GM19395 (cell line): Measurements from ENCODE around the gene CCDC69.
"Not testable (repeated sequence)": the region's sequence is repeated elsewhere in the genome, so short reads cannot be mapped to it uniquely, and the experiment has no call there.

Source experiments
- ATAC-seq: cut with Tn5 transposase; IDR thresholded peaks from one replicate; pipeline ENCODE4 v1.9.1; 2021; ENCODE audit warnings: mild to moderate bottlenecking, moderate library complexity; ENCODE audit not compliant: unreplicated experiment

The CCDC69 gene, protein sequence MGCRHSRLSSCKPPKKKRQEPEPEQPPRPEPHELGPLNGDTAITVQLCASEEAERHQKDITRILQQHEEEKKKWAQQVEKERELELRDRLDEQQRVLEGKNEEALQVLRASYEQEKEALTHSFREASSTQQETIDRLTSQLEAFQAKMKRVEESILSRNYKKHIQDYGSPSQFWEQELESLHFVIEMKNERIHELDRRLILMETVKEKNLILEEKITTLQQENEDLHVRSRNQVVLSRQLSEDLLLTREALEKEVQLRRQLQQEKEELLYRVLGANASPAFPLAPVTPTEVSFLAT

GRCh38 chr5:151223447-151224264 is at the start of gene CCDC69:
Gene CCDC69, minus strand, starts transcription at chr5:151224092. Its CDS starts 122 bp downstream, at chr5:151223970.
- ATAC-seq, result peak; percentile 78

- ATAC-seq, result no peak
These were observed 47.4 kb upstream of the CCDC69 start for GRCh38 chr5:151271336-151271735.

DNA sequence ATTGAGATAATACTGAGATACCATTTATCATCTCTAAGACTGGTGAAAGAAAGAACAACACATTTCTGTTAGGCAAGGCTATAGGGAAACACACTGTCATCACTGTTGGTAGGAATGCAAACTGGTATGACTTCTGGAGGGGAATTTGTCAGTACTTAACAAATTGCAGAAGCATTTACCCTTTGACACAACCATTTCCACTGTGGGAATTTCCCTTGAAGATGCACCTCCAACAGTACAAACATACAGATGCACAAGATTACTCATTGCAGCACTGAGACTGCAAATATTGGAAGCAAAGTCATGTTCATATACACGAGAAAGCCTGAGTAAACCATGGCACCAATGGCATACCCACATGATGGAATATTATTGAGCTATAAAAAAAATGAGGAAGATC is 46.7 kb upstream of the CCDC69 start:
- peak; percentile 89 for ATAC-seq

GRCh38 chr5:151267491-151268260 is 43.8 kb upstream of the CCDC69 start:
- ATAC-seq, result no peak

DNA sequence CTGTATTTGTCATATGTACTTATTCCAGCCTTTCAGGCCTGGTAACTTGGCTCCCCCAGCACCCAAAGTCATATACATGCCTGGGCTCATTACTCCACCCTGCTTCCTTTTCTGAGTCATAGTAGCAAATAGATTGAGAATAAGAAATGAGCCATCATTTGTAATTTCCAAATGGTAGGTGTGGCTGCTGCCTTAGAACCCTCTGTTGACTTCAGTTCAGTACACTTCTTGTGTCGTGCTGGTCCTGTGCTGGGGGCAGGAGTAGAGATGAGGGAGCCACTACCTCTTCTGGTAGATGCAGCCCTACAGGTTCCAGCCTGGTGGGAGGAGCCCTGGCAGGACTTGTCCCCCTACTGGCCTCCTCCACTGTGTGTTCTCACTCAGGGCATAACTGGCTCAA is 40.2 kb upstream of the CCDC69 start:
- ATAC-seq, result peak; percentile 61

DNA sequence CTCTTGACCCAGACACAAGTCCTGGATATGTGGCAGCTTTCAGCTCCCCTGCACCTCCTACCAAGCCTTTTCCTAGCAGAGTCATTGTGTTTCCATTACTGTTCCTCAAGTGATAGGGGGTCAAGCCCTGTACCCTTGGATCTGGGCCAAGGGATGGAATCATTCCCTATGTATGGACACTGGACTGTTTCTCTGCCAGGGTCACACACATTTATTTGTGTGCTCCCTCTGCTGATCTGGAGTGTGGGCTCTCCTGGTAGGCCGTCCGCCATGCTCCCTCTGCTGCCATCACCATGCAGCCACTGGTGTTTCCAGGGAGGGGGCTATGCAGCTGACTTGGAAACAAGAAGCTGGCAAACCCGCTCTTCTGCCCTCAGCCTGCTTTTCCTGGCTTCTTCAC is 38.6 kb upstream of the CCDC69 start:
- ATAC-seq, result no peak

GRCh38 chr5:151259931-151260330 is 36.0 kb upstream of the CCDC69 start:
- no peak for ATAC-seq

DNA sequence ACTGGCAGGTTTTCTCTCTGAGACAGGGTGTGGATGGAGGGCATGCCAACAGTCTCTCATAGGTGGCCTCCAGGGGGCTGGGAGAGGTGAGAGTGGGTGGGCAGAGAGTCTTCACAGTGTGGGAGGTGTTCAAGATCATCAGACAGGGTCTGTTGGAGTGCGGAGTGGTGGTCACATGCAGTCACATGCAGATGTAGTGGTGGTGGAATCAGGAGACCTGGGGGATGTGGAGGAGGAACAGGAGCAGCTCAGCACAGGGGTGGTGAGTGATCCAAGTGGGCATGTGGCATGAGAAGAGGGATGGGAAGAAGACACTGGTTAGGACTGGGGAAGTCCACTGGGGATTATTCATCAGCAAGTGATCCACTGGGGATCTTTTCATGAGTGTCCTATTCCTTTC is 34.9 kb upstream of the CCDC69 start:
- no peak for ATAC-seq

DNA sequence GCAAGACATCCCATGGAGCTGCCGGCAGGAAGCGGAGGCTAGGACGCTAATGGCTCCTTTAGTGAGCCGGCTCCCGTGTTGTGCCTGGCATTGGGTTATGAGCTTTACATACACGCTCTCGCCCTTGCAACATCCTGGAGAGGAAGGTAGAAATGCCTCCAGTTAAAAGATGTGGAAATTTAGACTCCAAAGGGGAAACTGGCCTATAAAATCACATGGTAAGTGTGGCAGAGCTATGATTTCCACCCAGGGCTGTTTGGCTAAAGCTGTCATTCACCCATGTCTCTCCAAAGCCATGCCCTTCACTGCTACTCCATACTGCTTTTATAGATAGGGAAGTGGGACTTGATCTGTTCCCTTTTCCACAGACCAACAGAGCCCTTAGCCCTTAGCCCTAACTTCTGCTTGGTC is 34.3 kb upstream of the CCDC69 start:
- no peak for ATAC-seq

DNA sequence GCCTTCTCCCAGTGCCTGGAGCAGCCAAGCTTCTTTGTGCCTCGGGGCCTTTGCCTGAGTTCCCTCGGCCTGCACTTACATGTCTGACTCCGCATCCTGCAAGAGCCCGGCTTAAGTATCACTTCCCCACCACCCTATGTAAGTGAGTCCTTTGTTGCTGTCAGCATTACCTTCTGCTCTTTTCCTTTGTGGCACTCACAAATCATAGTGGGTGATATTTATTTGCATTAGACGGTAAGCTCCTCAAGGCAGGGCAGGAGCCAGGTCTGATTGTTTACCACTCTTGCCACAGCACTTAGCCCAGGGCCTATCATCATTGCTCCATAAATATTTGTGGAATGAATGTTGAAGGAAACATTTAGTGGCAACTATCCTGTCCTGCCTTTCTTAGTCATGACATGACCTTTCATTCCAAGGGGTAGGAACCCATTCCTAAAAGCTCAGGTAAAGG is 33.9 kb upstream of the CCDC69 start:
- peak; percentile 33 for ATAC-seq

DNA sequence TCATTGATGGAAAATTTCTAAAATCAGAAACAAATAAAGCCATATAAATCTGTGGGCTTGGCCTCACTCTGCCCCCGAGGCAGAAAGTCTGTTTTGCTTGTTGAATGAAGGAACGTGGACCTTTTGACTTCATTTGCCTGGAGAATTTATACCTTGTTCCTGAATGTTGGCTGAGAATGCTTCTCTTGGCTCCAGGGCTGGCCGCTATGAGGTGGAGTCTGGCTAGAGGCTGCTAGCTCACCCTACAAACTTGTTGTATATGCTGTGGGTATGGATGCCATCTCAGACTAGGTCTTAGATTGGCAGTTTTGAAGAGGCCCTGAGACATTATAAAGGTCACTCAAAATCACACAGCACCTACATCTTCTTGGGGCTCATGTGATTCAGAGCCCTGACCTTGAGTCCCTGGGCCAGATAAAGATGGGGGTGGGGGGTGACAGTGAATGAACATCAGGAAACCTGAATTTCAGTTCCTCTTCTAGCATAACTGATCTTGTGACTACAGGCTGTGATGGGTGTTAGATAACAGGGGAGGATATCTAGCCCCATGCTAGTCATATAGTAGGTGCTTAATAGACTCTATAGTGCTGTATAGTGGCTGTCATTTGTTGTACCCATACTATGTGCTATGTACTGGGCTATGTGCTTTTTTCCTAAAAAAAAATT is 31.9 kb upstream of the CCDC69 start:
- ATAC-seq, result peak; percentile 54

DNA sequence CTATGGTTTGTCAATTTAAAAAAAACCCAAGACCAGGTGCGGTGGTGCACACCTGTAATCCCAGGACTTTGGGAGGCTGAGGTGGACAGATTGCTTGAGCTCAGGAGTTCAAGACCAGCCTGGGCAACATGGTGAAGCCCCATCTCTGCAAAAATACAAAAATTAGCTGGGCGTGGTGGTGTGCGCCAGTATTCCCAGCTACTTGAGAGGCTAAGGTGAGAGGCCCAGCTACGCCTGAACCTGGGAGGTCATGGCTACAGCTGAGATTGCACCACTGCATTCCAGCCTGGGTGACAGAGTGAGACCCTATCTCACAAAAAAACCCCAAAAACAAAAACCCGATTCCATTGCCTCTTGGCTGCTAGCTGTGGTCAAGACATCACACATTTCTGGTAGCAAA is 31.1 kb upstream of the CCDC69 start:
- not testable (repeated sequence) for ATAC-seq

DNA sequence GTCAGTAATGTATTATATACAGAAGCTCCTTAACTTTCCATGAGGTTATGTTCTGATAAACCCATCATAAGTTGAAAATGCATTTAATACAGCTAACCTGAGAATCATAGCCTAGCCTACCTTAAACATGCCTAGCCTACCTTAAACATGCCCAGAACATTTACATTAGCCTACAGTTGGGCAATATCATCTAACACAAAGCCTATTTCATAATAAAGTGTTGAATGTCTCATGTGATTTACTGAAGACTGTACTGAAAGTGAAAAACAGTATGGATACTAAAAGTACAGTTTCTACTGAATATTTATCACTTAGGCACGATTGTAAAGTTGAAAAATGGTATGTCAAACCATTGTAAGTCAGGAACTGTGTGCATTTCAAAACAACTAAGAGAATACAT is 30.7 kb upstream of the CCDC69 start:
- no peak for ATAC-seq

DNA sequence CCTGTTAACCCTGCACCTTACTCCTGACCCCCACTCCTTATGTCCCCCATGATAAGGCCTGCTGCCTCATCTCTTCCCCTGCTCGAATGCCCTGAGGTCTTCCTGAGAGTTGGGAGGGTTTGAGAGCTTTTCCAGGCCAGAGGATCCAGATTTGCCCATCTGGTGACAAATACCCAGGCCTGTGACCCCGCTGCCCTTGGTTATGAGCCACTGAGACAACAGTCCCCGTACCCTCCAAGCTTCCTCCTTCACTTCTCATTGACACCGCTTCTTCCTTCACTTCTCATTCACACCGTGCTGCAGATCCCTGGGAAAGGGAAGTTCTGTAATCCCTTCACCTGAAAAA is 29.7 kb upstream of the CCDC69 start:
- no peak for ATAC-seq

GRCh38 chr5:151252762-151253604 is 29.1 kb upstream of the CCDC69 start, which contains the start of gene GM2A:
Gene GM2A, plus strand, starts transcription at chr5:151253185. Its CDS starts 32 bp downstream, at chr5:151253217.
- ATAC-seq, result peak; percentile 75

GRCh38 chr5:151251621-151252020 is 27.7 kb upstream of the CCDC69 start:
- no peak for ATAC-seq

DNA sequence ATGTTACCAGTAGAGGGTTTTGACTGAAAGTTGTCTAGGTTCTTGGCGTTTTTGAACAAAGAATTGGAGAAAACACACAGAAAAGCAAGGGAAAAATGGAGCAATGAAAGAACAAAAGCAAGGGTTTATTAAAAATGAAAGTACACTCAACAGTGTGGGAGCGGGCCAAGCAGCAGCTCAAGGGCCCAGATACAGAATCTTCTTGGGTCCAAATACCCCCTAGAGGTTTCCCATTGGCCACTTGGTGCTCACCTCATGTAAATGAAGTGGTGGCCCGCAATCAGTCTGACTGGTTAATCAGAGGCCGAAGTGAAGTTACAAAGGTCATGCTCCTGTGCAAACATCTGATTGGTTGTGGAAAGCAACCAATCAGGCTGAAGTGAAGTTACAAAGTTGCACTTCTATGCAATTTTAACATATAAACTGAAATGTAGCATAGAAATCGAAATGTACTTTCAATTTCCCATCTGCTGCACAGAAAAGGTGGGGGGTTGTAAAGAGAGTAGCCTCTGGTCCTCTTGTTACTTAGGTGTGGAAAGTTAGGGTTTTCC is 27.2 kb upstream of the CCDC69 start:
- no peak for ATAC-seq

DNA sequence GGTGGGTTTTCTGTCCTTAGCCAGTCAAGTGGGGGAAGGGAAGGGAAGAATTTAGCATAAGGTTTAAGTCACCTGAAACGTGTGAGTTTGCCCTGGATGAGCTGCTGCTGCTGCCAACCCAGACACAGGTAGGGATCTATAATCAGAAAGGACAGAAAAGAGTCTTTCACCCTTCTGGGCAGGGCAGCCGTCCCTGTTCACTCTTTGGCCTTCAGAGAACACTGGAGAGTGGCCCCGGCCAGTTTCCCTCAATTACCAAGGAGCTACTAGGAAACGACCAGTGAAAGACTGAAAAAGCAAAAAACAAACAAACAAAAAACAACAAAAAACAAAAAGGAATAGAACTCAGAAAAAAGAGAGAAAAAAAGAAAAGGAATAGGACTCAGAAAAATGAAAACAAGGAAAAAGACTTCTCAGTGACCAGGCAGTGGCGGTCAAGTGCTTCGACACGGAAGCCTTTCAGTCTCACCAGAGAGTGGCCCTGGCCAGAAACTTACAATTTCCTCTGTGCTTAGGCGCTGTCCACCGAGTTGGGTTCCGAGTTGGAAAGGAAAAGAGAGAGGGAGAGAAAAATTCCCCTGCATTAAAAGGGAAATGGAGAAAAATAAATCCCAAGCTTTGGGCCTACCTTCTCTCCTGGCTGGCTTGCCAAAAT is 26.6 kb upstream of the CCDC69 start:
- ATAC-seq, result no peak

DNA sequence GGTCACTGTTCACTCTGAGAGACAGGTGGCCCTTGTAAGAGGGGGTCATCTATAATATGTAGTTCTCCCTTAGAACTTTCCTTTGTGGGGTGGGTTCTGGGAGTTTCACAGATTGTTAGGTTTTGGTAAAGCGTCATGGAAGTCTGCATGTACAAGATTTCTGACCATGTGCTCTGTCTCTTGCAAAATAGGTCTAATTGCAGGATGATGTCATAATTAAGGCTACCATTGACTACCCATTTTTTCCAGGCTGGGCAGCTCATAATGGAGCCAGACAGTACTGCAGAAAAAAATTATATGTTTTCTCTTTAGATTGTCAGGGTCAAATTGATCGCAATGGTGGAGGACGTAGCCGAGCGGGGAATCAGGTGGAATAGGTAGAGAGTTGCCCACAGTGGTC is 25.4 kb upstream of the CCDC69 start:
- no peak for ATAC-seq
